ENCODE results near the gene MRPS18A.

DNA sequence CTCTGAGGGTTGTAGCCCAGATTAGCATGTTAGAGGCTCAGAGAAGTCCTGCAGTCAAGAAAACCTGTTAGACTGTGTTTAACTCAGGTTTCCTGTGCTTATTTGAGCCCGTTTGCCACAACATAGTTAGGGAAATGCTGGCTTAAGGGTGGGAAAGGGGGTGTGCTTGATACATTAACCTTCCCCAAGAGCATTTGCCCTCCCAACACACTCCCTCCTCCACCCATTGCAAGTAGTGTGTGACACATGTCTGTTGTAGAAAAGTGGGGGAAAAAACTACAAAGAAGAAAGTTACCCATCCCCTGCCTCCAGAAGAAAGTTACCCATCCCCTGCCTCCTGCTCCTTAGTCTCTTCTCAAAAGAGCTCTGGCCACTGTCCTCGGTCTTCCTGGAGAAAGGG is 36.8 kb upstream of the MRPS18A start:
- TF ChIP-seq POLR2A (IDR thresholded peaks at IDR 0.05) = no peak
- TF ChIP-seq, protein P1, sequence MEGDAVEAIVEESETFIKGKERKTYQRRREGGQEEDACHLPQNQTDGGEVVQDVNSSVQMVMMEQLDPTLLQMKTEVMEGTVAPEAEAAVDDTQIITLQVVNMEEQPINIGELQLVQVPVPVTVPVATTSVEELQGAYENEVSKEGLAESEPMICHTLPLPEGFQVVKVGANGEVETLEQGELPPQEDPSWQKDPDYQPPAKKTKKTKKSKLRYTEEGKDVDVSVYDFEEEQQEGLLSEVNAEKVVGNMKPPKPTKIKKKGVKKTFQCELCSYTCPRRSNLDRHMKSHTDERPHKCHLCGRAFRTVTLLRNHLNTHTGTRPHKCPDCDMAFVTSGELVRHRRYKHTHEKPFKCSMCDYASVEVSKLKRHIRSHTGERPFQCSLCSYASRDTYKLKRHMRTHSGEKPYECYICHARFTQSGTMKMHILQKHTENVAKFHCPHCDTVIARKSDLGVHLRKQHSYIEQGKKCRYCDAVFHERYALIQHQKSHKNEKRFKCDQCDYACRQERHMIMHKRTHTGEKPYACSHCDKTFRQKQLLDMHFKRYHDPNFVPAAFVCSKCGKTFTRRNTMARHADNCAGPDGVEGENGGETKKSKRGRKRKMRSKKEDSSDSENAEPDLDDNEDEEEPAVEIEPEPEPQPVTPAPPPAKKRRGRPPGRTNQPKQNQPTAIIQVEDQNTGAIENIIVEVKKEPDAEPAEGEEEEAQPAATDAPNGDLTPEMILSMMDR (IDR thresholded peaks at IDR 0.05) = no peak

All from tibial nerve (tissue), 3 donors.